HG02588 (cell line): ENCODE data around the gene CCDC134.

Source experiments
- ATAC-seq: cut with Tn5 transposase; IDR thresholded peaks from one replicate; pipeline ENCODE4 v1.9.1; 2021; ENCODE audit warnings: mild to moderate bottlenecking, moderate library complexity; ENCODE audit not compliant: unreplicated experiment

Gene CCDC134

GRCh38 chr22:41800348-41801146 is at the start of gene CCDC134:
TSS of gene CCDC134 (plus strand) at chr22:41800679. CDS start at chr22:41808891, 8,212 bp downstream.
- ATAC-seq, result peak; percentile 85

- ATAC-seq, result no peak
Measured at GRCh38 chr22:41752011-41752970, 48.2 kb upstream of the CCDC134 start.

- ATAC-seq, result no peak
Measured at GRCh38 chr22:41753984-41754383, 46.5 kb upstream of the CCDC134 start.

GRCh38 chr22:41757502-41757901 is 43.0 kb upstream of the CCDC134 start:
- no peak for ATAC-seq

GRCh38 chr22:41758231-41758630 is 42.2 kb upstream of the CCDC134 start:
- no peak for ATAC-seq

GRCh38 chr22:41762980-41763779 is 37.3 kb upstream of the CCDC134 start:
- ATAC-seq, result no peak

- ATAC-seq, result no peak
Measured at GRCh38 chr22:41766476-41766875, 34.0 kb upstream of the CCDC134 start.

GRCh38 chr22:41768430-41768829 is 32.0 kb upstream of the CCDC134 start:
- no peak for ATAC-seq

- no peak for ATAC-seq
Measured at GRCh38 chr22:41770715-41771468, 29.6 kb upstream of the CCDC134 start.

GRCh38 chr22:41772198-41772597 is 28.3 kb upstream of the CCDC134 start:
- no peak for ATAC-seq

GRCh38 chr22:41772645-41773044 is 27.8 kb upstream of the CCDC134 start:
- ATAC-seq, result no peak

GRCh38 chr22:41775338-41775737 is 25.1 kb upstream of the CCDC134 start:
- ATAC-seq, result no peak

GRCh38 chr22:41775976-41776375 is 24.5 kb upstream of the CCDC134 start:
- no peak for ATAC-seq

- ATAC-seq, result no peak
Measured at GRCh38 chr22:41776381-41776780, 24.1 kb upstream of the CCDC134 start.

- ATAC-seq, result no peak
Measured at GRCh38 chr22:41777749-41778425, 22.6 kb upstream of the CCDC134 start.

- ATAC-seq, result no peak
Measured at GRCh38 chr22:41779929-41780505, 20.5 kb upstream of the CCDC134 start.

- ATAC-seq, result peak; percentile 82
Measured at GRCh38 chr22:41780746-41781505, 19.6 kb upstream of the CCDC134 start.

- peak; percentile 15 for ATAC-seq
Measured at GRCh38 chr22:41781507-41781906, 19.0 kb upstream of the CCDC134 start.

GRCh38 chr22:41782316-41782715 is 18.2 kb upstream of the CCDC134 start:
- ATAC-seq, result no peak
